GM18951 (cell line): Measurements from ENCODE around the gene NECAP2.
"Not testable (repeated sequence)": the region's sequence is repeated elsewhere in the genome, so short reads cannot be mapped to it uniquely, and the experiment has no call there.

Source experiments
- POLR2A ChIP-seq: IDR thresholded peaks from 4 replicates; pipeline ENCODE4 v1.6.1; 2011; ENCODE audit warnings: mild to moderate bottlenecking; ENCODE audit not compliant: insufficient read length, insufficient read depth; ENCODE audit errors: extremely low read depth
- in situ Hi-C: fragments of 300-500 bp; cut with MboI; formaldehyde crosslinking; loops from one replicate; pipeline ENCODE4 v1.12.0; 2022; ENCODE audit warnings: low sequenced_read_pairs, mixed read lengths, inconsistent platforms; ENCODE audit not compliant: unreplicated experiment

NECAP2 gene

GRCh38 chr1:16440131-16440469 is 424 bp upstream of the NECAP2 start:
- in situ Hi-C loops = no loop called here
- TF ChIP-seq POLR2A = no peak

GRCh38 chr1:16441282-16441665 is 750 bp downstream of the NECAP2 start:
- in situ Hi-C loops = no loop called here
- no peak for TF ChIP-seq POLR2A

- in situ Hi-C loops = no loop called here
Observed at GRCh38 chr1:16442265-16442664, 1.7 kb downstream of the NECAP2 start.

GRCh38 chr1:16442941-16443340 is 2.4 kb downstream of the NECAP2 start:
- no peak for TF ChIP-seq POLR2A
- in situ Hi-C loops = no loop called here

More at GRCh38 chr1:16442265-16442664, 1.7 kb downstream of the NECAP2 start:
- no peak for TF ChIP-seq POLR2A

GRCh38 chr1:16443975-16444770 is 3.6 kb downstream of the NECAP2 start:
- in situ Hi-C loops = no loop called here
- no peak for TF ChIP-seq POLR2A

GRCh38 chr1:16445052-16445451 is 4.5 kb downstream of the NECAP2 start:
- in situ Hi-C loops = no loop called here
- no peak for TF ChIP-seq POLR2A

- TF ChIP-seq POLR2A = no peak
Observed at GRCh38 chr1:16446116-16446515, 5.6 kb downstream of the NECAP2 start.

GRCh38 chr1:16447641-16448040 is 7.1 kb downstream of the NECAP2 start:
- in situ Hi-C loops = no loop called here

More at GRCh38 chr1:16446116-16446515, 5.6 kb downstream of the NECAP2 start:
- in situ Hi-C loops = no loop called here

GRCh38 chr1:16449065-16449464 is 8.5 kb downstream of the NECAP2 start:
- no peak for TF ChIP-seq POLR2A
- in situ Hi-C loops = no loop called here

More at GRCh38 chr1:16447641-16448040, 7.1 kb downstream of the NECAP2 start:
- no peak for TF ChIP-seq POLR2A

GRCh38 chr1:16449666-16450065 is 9.1 kb downstream of the NECAP2 start:
- no peak for TF ChIP-seq POLR2A
- in situ Hi-C loops = no loop called here

GRCh38 chr1:16450863-16451481 is 10.4 kb downstream of the NECAP2 start:
- in situ Hi-C loops = no loop called here

GRCh38 chr1:16451841-16452528 is 11.5 kb downstream of the NECAP2 start:
- in situ Hi-C loops = no loop called here
- TF ChIP-seq POLR2A = no peak

More at GRCh38 chr1:16450863-16451481, 10.4 kb downstream of the NECAP2 start:
- TF ChIP-seq POLR2A = no peak

GRCh38 chr1:16454909-16455308 is 14.4 kb downstream of the NECAP2 start:
- in situ Hi-C loops = not testable (repeated sequence)

GRCh38 chr1:16456151-16456550 is 15.6 kb downstream of the NECAP2 start:
- in situ Hi-C loops = not testable (repeated sequence)
